Measurements from ENCODE around the gene ADGRG1. TPM values are rescaled to one million over a fixed set of nuclear protein-coding genes. Genes with fewer than 3 reads are reported as not detected.

ADGRG1 gene
- polyA plus RNA-seq, 1 of the 3 experiments (the other 2 are of a cell fraction), result 7.4 TPM

GRCh38 chr16:57640185-57640584 is 11.8 kb downstream of the ADGRG1 start:
- no peaks in the 10 kb centered on the region for H3K36me3 ChIP-seq (replicated peaks in 1 of 2; ENCODE audit: control insufficient read depth in 1 of 2, insufficient read depth in 2 of 2, low read length in 1 of 2)
- CTCF ChIA-PET, result interaction anchor here (1.1 to 8.5 kb wide), 6 partner anchors 7 to 64 kb away, joined by 3 to 101 read pairs (median 8); no protein-coding TSS in a partner anchor
- H2AFZ ChIP-seq (ENCODE audit: low read depth), result no peak overlapping the region

GRCh38 chr16:57640612-57641011 is 12.2 kb downstream of the ADGRG1 start:
- H3K4me2 ChIP-seq, result no peak overlapping the region
- H3K27ac ChIP-seq (ENCODE audit: low read depth in 2 of 2, low read length in 1 of 2), result no peak overlapping the region
- H3K36me3 ChIP-seq (replicated peaks in 1 of 2; ENCODE audit: control insufficient read depth in 1 of 2, insufficient read depth in 2 of 2, low read length in 1 of 2), result no peaks in the 10 kb centered on the region
- H3K4me3 ChIP-seq (ENCODE audit: low read depth in 2 of 2, low read length in 1 of 2), result no peak overlapping the region
- ChIA-PET CTCF (interaction anchor here (1.1 to 8.5 kb wide), 6 partner anchors 7 to 64 kb away, joined by 3 to 101 read pairs (median 8); no protein-coding TSS in a partner anchor), POLR2A (no interaction called here)
- 83% methylated on average over 8 of the region's 8 CpGs for WGBS (ENCODE audit: low lambda C conversion rate)
- H3K27me3 ChIP-seq (ENCODE audit: insufficient read depth), result no peaks in the 10 kb centered on the region
- H3K9me3 ChIP-seq, result no peaks in the 10 kb centered on the region
- H4K20me1 ChIP-seq (ENCODE audit: insufficient read depth), result no peaks in the 10 kb centered on the region
- no peak for DNase-seq
- H3F3A ChIP-seq (replicated peaks; ENCODE audit: insufficient read depth), result peaks cover 4% of the 10 kb centered on the region
- H2AFZ ChIP-seq (ENCODE audit: low read depth), result no peak overlapping the region
- H3K9ac ChIP-seq, result no peak overlapping the region
- H3K4me1 ChIP-seq (ENCODE audit: control insufficient read depth in 1 of 2, insufficient read depth in 2 of 2, low read depth in 1 of 2, low read length in 1 of 2), result peaks cover under 1 to 10% of the 10 kb centered on the region in 2 experiments; a peak in 1 of 4 replicates
- no peak for TF ChIP-seq RFX5 (IDR thresholded peaks at IDR 0.05; ENCODE audit: low read length)
- H3K9me2 ChIP-seq, result no peaks in the 10 kb centered on the region
- no peaks in the 10 kb centered on the region for H3K79me2 ChIP-seq (ENCODE audit: insufficient read depth)

More at GRCh38 chr16:57640185-57640584, 11.8 kb downstream of the ADGRG1 start:
- Histone ChIP-seq H3K27ac (ENCODE audit: low read depth in 2 of 2, low read length in 1 of 2) (no peak overlapping the region), H3K9me3 (no peaks in the 10 kb centered on the region), H3K4me2 (no peak overlapping the region), H3K4me3 (ENCODE audit: low read depth in 2 of 2, low read length in 1 of 2) (no peak overlapping the region), H3K4me1 (ENCODE audit: control insufficient read depth in 1 of 2, insufficient read depth in 2 of 2, low read depth in 1 of 2, low read length in 1 of 2) (peaks cover 0 to 10% of the 10 kb centered on the region in 2 experiments; a peak in 1 of 4 replicates), H3K27me3 (ENCODE audit: insufficient read depth) (no peaks in the 10 kb centered on the region), H3K79me2 (ENCODE audit: insufficient read depth) (no peaks in the 10 kb centered on the region), H3F3A (replicated peaks; ENCODE audit: insufficient read depth) (peaks cover 4% of the 10 kb centered on the region), H3K9me2 (no peaks in the 10 kb centered on the region), H4K20me1 (ENCODE audit: insufficient read depth) (no peaks in the 10 kb centered on the region), H3K9ac (no peak overlapping the region)
- POLR2A ChIA-PET, result interaction anchor here (0.6 kb wide), 1 partner anchor 91 kb away, joined by 4 read pairs; no protein-coding TSS in a partner anchor
- 98% methylated on average over 9 of the region's 9 CpGs for WGBS (ENCODE audit: low lambda C conversion rate)
- no peak for TF ChIP-seq POLR2AphosphoS5 (IDR thresholded peaks at IDR 0.05; ENCODE audit: low read depth, low read length)
- TF ChIP-seq SMC3 (IDR thresholded peaks at IDR 0.05; ENCODE audit: low read depth, low read length), result no peak
- TF ChIP-seq TAF1 (IDR thresholded peaks at IDR 0.05; ENCODE audit: borderline replicate concordance, low read depth, low read length), result no peak
- TF ChIP-seq, protein P1, sequence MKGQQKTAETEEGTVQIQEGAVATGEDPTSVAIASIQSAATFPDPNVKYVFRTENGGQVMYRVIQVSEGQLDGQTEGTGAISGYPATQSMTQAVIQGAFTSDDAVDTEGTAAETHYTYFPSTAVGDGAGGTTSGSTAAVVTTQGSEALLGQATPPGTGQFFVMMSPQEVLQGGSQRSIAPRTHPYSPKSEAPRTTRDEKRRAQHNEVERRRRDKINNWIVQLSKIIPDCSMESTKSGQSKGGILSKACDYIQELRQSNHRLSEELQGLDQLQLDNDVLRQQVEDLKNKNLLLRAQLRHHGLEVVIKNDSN (IDR thresholded peaks at IDR 0.05; ENCODE audit: borderline replicate concordance, low read depth), result no peak
- DNase-seq, result no peak

DNA sequence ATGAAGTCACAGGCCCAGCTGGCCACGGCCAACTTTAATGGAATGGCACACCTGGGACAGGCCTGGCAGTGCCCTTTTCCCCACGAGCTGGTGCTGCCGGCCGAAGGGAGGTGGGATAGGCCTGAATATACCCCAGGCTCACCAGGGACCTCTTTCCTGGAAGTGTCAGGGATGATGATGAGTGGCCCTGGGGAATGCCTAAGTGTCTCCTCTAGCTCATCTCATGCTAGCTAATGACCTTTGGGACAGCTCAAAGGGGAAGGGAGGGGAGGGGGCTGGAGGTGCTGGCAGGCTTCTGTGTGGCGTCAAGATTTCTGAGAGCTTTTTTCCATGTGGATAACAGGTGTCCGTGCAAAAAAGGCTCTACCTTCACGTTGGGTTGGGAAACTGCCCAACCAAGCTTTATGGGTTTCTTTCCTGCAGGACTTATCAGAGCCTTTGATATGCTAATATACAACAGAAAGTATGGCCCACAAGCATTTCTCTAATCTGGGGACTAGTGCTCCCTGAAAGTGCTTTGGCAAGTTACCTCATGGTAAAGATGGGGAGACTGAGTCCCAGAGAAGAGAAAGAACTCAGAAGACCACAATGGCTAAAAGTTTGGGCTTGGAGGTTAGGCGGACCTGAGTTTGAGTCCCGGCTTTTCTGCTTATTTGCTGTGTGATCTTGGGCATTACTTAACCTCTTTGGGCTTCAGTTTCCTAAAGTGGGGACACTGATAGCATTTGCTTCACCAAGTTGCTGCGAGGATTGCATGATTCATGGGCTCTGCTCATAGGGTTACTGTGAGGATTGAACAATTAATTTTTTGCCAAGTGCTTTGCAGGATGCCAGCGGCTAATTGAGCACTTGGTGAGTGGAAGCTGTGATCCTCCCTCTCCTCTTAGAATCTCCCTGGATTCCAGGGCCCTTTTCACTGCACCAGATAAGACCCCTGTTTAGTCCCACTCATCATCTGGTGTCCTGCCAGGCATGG is 14.0 kb downstream of the ADGRG1 start:
- Histone ChIP-seq H3K9me3 (no peaks in the 10 kb centered on the region), H3K27ac (ENCODE audit: low read depth in 2 of 2, low read length in 1 of 2) (no peak overlapping the region), H3K4me1 (ENCODE audit: control insufficient read depth in 1 of 2, insufficient read depth in 2 of 2, low read depth in 1 of 2, low read length in 1 of 2) (peaks cover 4 to 10% of the 10 kb centered on the region in 2 experiments; a peak in 1 of 4 replicates), H3K9ac (no peak overlapping the region), H2AFZ (ENCODE audit: low read depth) (no peak overlapping the region), H3K4me2 (no peak overlapping the region), H3K36me3 (replicated peaks in 1 of 2; ENCODE audit: control insufficient read depth in 1 of 2, insufficient read depth in 2 of 2, low read length in 1 of 2) (no peaks in the 10 kb centered on the region), H3K9me2 (no peaks in the 10 kb centered on the region), H3K79me2 (ENCODE audit: insufficient read depth) (no peaks in the 10 kb centered on the region), H4K20me1 (ENCODE audit: insufficient read depth) (no peaks in the 10 kb centered on the region), H3F3A (replicated peaks; ENCODE audit: insufficient read depth) (peaks cover 4% of the 10 kb centered on the region), H3K4me3 (ENCODE audit: low read depth in 2 of 2, low read length in 1 of 2) (no peak overlapping the region), H3K27me3 (ENCODE audit: insufficient read depth) (no peaks in the 10 kb centered on the region)
- 81% methylated on average over 11 of the region's 11 CpGs for WGBS (ENCODE audit: low lambda C conversion rate)
- POLR2A ChIA-PET, result no interaction called here
- TF ChIP-seq NRF1 (IDR thresholded peaks at IDR 0.05; ENCODE audit: low read depth, low read length) (no peak), RCOR1 (IDR thresholded peaks at IDR 0.05; ENCODE audit: low read length) (no peak), RAD21 (IDR thresholded peaks at IDR 0.05; ENCODE audit: low read length) (no peak), RFX5 (IDR thresholded peaks at IDR 0.05; ENCODE audit: low read length) (no peak), POLR2AphosphoS5 (IDR thresholded peaks at IDR 0.05; ENCODE audit: low read depth, low read length) (no peak), EP300 (IDR thresholded peaks at IDR 0.05; ENCODE audit: borderline replicate concordance in 1 of 2, low read depth in 1 of 2, low read length in 1 of 2) (no peak), TAF1 (IDR thresholded peaks at IDR 0.05; ENCODE audit: borderline replicate concordance, low read depth, low read length) (no peak), ELF1 (IDR thresholded peaks at IDR 0.05) (no peak), FOSL2 (IDR thresholded peaks at IDR 0.05; ENCODE audit: borderline replicate concordance, low read depth) (no peak), JUND (IDR thresholded peaks at IDR 0.05) (no peak)
- TF ChIP-seq, protein P1 (IDR thresholded peaks at IDR 0.05; ENCODE audit: borderline replicate concordance, low read depth), result no peak
- TF ChIP-seq, protein P2, sequence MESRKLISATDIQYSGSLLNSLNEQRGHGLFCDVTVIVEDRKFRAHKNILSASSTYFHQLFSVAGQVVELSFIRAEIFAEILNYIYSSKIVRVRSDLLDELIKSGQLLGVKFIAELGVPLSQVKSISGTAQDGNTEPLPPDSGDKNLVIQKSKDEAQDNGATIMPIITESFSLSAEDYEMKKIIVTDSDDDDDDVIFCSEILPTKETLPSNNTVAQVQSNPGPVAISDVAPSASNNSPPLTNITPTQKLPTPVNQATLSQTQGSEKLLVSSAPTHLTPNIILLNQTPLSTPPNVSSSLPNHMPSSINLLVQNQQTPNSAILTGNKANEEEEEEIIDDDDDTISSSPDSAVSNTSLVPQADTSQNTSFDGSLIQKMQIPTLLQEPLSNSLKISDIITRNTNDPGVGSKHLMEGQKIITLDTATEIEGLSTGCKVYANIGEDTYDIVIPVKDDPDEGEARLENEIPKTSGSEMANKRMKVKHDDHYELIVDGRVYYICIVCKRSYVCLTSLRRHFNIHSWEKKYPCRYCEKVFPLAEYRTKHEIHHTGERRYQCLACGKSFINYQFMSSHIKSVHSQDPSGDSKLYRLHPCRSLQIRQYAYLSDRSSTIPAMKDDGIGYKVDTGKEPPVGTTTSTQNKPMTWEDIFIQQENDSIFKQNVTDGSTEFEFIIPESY (IDR thresholded peaks at IDR 0.05; ENCODE audit: borderline replicate concordance, low read depth), result no peak
- DNase-seq, result no peak
- CTCF ChIA-PET, result interaction anchor here (0.7 to 4.3 kb wide), 6 partner anchors 11 to 66 kb away, joined by 3 to 28 read pairs (median 6); no protein-coding TSS in a partner anchor
